ENCODE results near the gene CDK19. TPM values are rescaled to one million over a fixed set of nuclear protein-coding genes. Genes with fewer than 3 reads are reported as not detected.
"Not testable (repeated sequence)": the region's sequence is repeated elsewhere in the genome, so short reads cannot be mapped to it uniquely, and the experiment has no call there.

The CDK19 gene
- polyA plus RNA-seq, 1 experiment, result 21.4 TPM

GRCh38 chr6:110609101-110609500, 206.2 kb downstream of the CDK19 start:
- ChIA-PET CTCF (no interaction called here), POLR2A (no interaction called here)
- Histone ChIP-seq H3K4me3 (ENCODE audit: low read depth, low read length) (no peak overlapping the region), H3K27me3 (ENCODE audit: control insufficient read depth, insufficient read depth, low read length) (no peaks in the 10 kb centered on the region), H3K9me3 (ENCODE audit: control insufficient read depth, insufficient read depth, low read length) (no peaks in the 10 kb centered on the region), H3K27ac (ENCODE audit: low read depth, low read length) (no peak overlapping the region)
- DNase-seq (ENCODE audit: low read depth, low spot score), result no peak
- TF ChIP-seq CTCF (IDR thresholded peaks at IDR 0.05; ENCODE audit: low read depth, low read length), result no peak

GRCh38 chr6:110608151-110608550, 207.1 kb downstream of the CDK19 start:
- POLR2A ChIA-PET, result no interaction called here
- no peaks in the 10 kb centered on the region for H3K27me3 ChIP-seq (ENCODE audit: control insufficient read depth, insufficient read depth, low read length)
- CTCF ChIA-PET, result no interaction called here
- TF ChIP-seq CTCF (IDR thresholded peaks at IDR 0.05; ENCODE audit: low read depth, low read length), result no peak
- H3K4me3 ChIP-seq (ENCODE audit: low read depth, low read length), result no peak overlapping the region
- DNase-seq (ENCODE audit: low read depth, low spot score), result no peak
- H3K27ac ChIP-seq (ENCODE audit: low read depth, low read length), result no peak overlapping the region
- H3K9me3 ChIP-seq (ENCODE audit: control insufficient read depth, insufficient read depth, low read length), result no peaks in the 10 kb centered on the region

GRCh38 chr6:110606151-110606550, 209.1 kb downstream of the CDK19 start:
- ChIA-PET CTCF (no interaction called here), POLR2A (no interaction called here)
- Histone ChIP-seq H3K27ac (ENCODE audit: low read depth, low read length) (no peak overlapping the region), H3K27me3 (ENCODE audit: control insufficient read depth, insufficient read depth, low read length) (no peaks in the 10 kb centered on the region), H3K9me3 (ENCODE audit: control insufficient read depth, insufficient read depth, low read length) (no peaks in the 10 kb centered on the region), H3K4me3 (ENCODE audit: low read depth, low read length) (no peak overlapping the region)
- DNase-seq (ENCODE audit: low read depth, low spot score), result no peak
- no peak for TF ChIP-seq CTCF (IDR thresholded peaks at IDR 0.05; ENCODE audit: low read depth, low read length)

GRCh38 chr6:110600640-110601039, 214.6 kb downstream of the CDK19 start:
- H3K4me3 ChIP-seq (ENCODE audit: low read depth, low read length); H3K9me3 ChIP-seq (ENCODE audit: control insufficient read depth, insufficient read depth, low read length); POLR2A ChIA-PET; H3K27me3 ChIP-seq (ENCODE audit: control insufficient read depth, insufficient read depth, low read length); DNase-seq (ENCODE audit: low read depth, low spot score); CTCF ChIA-PET; H3K27ac ChIP-seq (ENCODE audit: low read depth, low read length): not testable (repeated sequence)

- POLR2A ChIA-PET, result no interaction called here
- CTCF ChIA-PET, result no interaction called here
Measured at GRCh38 chr6:110597761-110598160, 217.5 kb downstream of the CDK19 start.

More at GRCh38 chr6:110597761-110598160, 217.5 kb downstream of the CDK19 start:
- Histone ChIP-seq H3K4me3 (ENCODE audit: low read depth, low read length) (no peak overlapping the region), H3K27me3 (ENCODE audit: control insufficient read depth, insufficient read depth, low read length) (no peaks in the 10 kb centered on the region), H3K27ac (ENCODE audit: low read depth, low read length) (no peak overlapping the region), H3K9me3 (ENCODE audit: control insufficient read depth, insufficient read depth, low read length) (no peaks in the 10 kb centered on the region)
- no peak for TF ChIP-seq CTCF (IDR thresholded peaks at IDR 0.05; ENCODE audit: low read depth, low read length)
- DNase-seq (ENCODE audit: low read depth, low spot score), result no peak
